ENCODE data around the gene PSMG4.

GRCh38 chr6:3299221-3299620, 40.5 kb downstream of the PSMG4 start:
- TF ChIP-seq REST (IDR thresholded peaks at IDR 0.05; ENCODE audit: insufficient read depth in 1 of 2, low read depth in 2 of 2, low read length in 2 of 2) (no peak), SIN3A (IDR thresholded peaks at IDR 0.05; ENCODE audit: borderline replicate concordance, insufficient read depth, low read length) (no peak)

Data from PFSK-1 (cell line).